Measurements from ENCODE around the gene SLC29A2.

SLC29A2 gene

DNA sequence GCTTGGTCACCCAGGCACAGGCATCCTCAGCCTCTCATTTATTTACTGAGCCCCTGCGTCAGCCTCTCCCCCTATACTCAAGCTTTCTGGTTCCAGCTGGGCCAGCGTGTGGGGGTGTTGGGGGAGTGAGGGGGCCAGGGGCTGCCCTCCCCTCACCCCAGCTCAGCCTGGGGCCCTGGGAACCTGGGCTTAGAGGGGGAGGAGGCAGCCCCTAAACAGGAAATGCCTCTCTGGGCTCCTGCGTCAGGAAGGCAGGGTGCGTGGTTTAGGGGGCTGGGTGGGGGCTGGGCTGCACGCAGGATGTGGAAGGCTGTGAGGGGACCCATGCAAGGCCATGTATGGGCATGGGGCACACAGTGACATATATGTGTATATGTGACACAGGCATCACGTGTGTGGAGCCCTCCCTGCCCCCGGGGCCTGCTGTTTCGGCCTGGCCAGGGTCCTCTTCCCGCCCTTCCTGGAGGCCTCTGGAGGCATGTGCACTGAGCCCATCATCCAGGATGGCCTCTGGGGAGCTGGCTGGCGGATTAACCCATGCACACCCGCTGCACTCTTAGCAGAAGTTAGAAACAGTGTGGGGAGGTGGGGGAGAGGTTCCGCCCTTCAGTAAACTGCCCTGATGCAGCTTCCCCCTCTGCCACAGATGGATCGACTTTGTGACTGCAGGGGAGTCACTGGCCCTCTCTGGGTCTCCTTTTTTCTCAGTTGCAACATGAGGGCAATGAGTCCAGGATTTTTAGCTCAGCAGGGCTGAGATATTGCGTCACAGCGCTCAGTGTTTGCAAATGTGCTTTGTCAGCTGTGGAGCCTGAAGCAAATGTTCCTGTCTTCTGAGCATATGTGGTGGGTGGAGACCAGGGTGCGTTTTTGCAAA is 53.6 kb downstream of the SLC29A2 start:
- DNase-seq (ENCODE audit: low spot score), result no peak

DNA sequence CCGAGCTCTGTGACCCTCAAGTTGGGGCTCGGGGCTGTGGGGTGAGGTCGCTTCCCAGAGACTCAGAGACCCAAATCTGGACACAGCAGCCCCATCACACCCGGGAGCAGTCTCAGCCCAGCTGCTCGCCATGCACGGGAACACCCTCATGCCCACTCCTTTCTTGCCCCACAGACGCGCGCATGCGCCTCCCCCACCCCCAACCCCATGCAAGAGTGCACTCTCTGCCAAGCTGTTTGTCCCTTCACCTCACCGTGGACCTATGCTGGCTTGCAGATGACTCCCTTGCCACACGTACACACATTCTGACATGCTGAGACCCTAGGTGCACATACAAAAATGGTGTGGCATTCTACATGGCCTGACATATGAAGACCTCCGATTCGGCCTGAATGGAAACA is 54.2 kb downstream of the SLC29A2 start:
- no peak for DNase-seq (ENCODE audit: low spot score)

DNA sequence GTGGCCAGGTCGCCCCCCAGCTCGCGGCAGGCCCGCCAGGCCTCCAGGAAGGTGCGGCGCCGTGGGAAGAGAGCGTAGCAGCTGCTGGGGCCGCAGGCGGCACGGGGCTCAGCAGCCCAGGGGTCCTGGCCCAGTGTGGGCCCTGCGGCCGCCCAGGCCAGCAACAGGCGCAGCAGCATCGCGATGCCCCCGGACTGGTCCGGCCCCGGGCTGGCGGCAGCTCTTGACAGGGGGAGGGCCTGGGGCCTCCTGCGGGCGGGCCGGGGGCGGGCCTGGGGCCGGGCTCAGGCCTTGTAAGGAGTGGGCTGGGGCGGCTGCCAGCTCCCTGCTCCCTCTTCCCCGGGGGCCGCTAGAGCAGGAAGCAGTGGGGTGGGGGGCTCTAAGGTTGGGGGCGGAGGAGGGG is 54.7 kb downstream of the SLC29A2 start, which contains the start of gene CD248:
Gene CD248, minus strand, starts transcription at position 196 of the 403 bp plus-strand sequence. Its CDS starts 17 bp downstream, at position 179.
- no peak for DNase-seq (ENCODE audit: low spot score)

DNA sequence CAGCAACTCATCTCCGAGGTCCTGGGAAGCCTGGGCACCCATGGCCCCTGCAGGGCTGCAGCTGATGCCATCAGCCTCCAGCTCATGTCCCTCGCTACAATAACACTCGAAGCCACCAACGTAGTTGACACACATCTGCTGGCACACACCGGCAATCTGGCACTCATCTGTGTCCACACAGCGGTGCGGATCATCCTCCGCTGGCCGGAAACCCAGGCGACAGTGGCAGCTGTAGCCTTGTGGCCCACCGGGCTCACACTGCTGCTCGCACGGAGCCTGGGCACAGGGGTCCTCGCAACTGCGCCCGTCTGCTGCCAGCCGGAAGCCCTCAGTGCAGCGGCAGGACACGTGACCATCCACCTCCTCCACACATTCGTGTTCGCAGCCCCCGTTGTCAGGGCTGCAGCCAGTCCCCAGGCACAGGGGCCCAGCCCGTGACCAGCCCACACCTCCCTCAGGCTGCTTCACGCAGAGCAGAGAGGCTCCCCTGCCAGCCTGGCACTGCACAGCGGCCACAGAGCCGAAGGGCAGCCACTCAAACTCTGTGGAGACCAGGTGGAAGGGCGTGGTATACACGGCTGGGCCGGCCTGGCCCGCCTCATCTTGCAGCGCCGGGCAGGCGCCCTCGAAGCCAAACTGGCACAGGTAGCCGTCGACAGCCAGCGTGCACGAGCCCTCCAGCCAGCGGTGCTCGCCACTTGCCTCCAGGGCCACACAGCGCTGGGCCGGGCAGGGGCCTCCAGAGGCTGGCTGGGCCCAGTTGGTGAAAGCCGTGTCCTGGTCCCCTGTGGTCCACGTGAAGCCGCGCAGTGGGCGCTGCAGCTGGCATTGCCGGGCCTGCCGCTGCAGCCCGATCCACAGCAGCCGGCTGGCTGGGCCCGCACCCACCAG is 55.4 kb downstream of the SLC29A2 start:
- no peak for DNase-seq (ENCODE audit: low spot score)

DNA sequence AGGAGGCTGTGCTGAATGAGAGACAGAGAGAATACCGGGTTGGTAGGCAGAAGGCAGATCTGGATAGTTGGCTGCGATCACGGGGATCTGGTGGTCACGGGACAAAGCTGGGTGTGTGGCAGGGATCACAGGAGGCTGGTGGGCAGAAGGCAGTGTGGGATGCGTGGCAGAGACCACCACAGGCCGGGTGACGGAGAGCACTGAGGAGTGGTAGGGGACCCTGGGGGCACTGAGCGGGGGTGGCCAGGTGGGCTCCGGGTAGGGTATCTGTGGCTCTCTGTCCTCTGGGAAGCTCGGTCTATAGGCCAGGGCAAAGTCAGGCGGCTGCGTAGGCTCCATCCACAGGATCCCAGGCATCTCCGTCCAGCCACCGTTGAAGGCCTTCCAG is 56.1 kb downstream of the SLC29A2 start:
- no peak for DNase-seq (ENCODE audit: low spot score)

DNA sequence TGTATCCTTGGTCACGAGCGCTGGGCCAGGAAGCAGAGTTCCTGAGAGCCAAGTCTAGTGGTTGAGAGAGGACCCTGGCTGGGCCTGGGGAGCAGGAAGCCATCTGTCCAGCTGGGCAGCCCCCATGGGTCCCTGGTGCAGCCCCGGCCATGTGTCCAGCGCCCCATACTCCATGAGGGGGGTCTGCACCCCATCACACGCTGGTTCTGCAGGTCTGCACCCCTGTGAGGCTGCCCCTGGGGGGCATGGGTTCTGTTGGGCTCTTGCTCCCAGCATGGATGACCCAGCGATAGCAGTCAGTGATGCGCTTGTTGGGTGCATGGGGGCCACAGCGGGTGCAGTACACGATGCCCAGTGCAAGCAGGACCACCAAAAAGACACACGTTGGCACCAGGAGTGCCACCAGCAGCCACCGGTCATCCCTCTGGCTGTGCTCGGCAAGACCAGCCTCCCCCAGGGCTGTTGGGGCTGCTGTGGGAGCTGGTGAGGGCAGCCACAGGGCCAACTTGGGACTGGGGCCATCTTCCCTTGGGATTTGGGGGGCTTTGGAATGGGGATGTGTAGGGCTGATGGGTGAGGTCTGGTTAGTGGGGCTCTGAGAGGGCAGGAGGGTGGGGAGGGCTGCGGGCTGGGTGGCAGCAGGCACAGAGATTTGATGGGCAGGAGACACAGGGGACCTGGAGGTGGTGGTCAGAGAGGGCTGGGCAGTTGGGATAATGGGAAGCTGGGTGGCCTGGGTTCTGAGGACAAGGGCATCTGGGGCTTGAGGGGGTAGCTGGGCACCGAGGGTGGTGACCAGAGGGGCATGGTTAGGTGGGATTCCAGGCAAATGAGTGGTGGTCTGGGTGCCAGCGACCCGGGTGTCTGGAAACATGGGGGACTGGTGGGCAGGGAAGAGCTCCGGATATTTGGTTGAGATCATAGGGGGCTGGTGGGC is 56.7 kb downstream of the SLC29A2 start:
- no peak for DNase-seq (ENCODE audit: low spot score)

DNA sequence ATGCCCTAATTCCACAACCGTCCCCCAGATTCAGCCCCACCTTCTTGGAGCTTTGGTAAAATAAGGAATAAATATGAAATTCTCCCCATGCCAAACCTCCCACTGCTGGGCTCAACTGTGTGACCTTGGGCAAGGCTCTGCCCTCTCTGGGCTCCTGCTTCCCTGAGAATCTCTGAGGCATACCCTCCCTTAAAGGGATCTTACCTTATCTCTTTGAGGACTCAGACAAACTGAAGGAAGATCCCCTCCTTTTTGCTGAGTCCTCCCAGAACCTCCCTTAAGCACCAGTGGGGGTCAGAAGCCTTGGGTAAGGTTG is 57.4 kb downstream of the SLC29A2 start:
- DNase-seq (ENCODE audit: low spot score), result no peak

DNA sequence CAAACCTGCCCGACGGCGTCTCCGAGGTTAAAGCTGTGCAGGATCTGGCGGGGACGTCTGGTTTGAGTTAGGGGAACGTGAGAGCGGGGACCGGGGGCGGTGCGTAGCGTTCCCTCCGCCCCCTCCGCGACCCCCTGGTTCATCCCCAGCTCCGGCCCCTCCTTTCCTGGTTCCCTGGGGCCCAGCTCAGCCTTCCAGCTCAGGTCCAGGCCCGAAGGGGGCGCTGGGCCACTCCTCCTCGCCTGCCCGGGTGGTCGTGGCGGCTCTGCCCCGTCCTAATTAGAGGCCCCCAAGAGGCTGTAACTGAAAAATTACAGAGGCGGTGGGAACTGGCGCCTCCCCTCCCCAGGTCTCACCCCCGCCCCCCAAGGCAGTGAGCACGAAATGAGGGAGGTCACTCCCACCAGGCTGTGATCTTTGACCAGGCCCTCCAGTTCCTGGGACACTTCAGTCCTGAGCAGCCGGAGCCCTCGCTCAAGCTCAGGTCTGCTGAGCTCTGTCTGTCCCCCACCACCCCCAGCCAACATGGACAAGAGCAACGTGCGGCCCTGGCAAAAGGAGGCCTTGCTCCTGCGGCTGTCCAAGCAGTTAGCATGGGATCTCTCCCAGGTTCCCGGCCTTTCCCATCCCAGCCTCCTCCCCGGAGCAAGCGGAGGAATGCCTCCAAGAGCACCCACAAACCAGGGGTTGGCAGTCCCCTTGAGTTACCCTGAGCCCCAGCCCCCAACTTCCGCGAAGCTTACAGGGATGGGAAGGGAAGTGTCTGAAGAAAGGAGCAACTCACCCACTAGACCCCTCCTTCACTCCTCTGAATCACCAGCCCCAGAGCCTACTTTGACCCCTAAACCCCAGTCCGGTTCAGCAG is 58.0 kb downstream of the SLC29A2 start:
- DNase-seq (ENCODE audit: low spot score), result no peak

DNA sequence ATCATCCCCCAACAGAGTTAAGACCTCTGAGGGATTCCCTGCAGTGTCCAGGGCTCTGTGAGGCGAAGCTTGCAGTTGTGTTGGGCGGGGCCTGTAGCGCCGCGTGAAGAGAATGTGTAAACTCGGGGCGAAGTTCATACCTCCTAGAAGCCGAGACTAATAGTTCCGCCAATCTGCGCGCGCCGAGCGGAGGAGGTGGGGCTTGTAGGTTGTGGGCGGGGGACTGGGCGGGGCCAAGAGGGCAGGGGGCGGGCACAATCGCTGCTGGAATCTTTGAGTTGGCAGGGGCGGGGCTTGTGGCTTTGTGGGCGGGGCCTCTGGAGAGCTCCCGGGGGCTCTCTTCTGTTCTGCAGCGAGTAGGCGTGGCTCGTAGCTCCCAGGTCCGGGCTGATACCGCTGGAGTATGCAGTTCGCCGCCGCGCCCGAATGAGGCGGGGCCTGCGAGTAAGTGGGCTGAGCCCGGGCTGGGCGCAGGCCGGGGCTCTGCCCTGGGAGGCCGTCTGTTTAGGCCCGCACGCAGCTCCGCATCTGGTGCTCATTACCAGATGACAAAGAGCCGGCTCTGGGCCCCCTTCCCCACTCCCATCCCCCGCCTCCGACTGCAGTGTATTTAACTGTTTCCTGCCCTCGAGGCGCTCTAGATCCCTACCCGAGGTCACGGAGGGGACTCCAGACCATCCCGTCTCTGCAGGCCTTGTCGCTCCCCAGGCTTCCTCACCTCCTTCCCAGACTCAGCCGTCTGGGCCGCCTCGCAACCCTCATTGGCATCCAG is 58.8 kb downstream of the SLC29A2 start:
- peak; percentile 97 for DNase-seq (ENCODE audit: low spot score)
